Lung (tissue), 12 donors: ENCODE data around the gene HS1BP3. TPM values are rescaled to one million over a fixed set of nuclear protein-coding genes. Genes with fewer than 3 reads are reported as not detected.

ENCODE experiments used
- ATAC-seq: fragments of 200-7000 bp; cut with Tn5 transposase; one replicate; pipeline ENCODE4 v1.9.1; 2020; ENCODE audit warnings: moderate number of reproducible peaks; ENCODE audit not compliant: insufficient read depth, low FRiP score
- DNase-seq, 3 donors: peaks; one replicate each; pipeline ENCODE4 v3.0.0-alpha.2; 2013 to 2017
- H3K27ac ChIP-seq, 2 donors: one replicate each; pipeline ENCODE4 v1.5.1; 2013; ENCODE audit warnings: mild to moderate bottlenecking in 2 of 2, moderate library complexity in 2 of 2, control low read depth in 1 of 2, inconsistent platforms in 1 of 2, low read depth in 1 of 2, low read length in 1 of 2
- H3K27me3 ChIP-seq, 3 donors: one replicate each; pipeline ENCODE4 v1.5.1; 2013; ENCODE audit warnings: low read length in 2 of 3; ENCODE audit not compliant: control insufficient read depth in 3 of 3, insufficient read depth in 3 of 3
- H3K36me3 ChIP-seq, 4 donors: one replicate each; pipeline ENCODE4 v1.5.1; 2013; ENCODE audit warnings: low read length in 4 of 4, mild to moderate bottlenecking in 1 of 4, moderate library complexity in 1 of 4; ENCODE audit not compliant: control insufficient read depth in 4 of 4, insufficient read depth in 4 of 4
- H3K4me1 ChIP-seq, 5 donors: one replicate each; pipeline ENCODE4 v1.5.1; 2013; ENCODE audit warnings: low read length in 5 of 5, mild to moderate bottlenecking in 2 of 5, moderate library complexity in 1 of 5; ENCODE audit not compliant: control insufficient read depth in 5 of 5, insufficient read depth in 5 of 5
- H3K4me3 ChIP-seq: one replicate; pipeline ENCODE4 v1.5.1; 2013; ENCODE audit warnings: mild to moderate bottlenecking, control low read depth, moderate library complexity
- H3K9ac ChIP-seq, 2 donors: one replicate each; pipeline ENCODE4 v1.5.1; 2013; ENCODE audit warnings: low read length in 2 of 2, control low read depth in 1 of 2; ENCODE audit not compliant: insufficient read depth in 1 of 2
- H3K9me3 ChIP-seq, 4 donors: one replicate each; pipeline ENCODE4 v1.5.1; 2013; ENCODE audit warnings: low read length in 3 of 4, mild to moderate bottlenecking in 1 of 4, moderate library complexity in 1 of 4; ENCODE audit not compliant: control insufficient read depth in 4 of 4, insufficient read depth in 3 of 4
- WGBS, 2 donors: extraction: QIAGEN DNeasy Blood & Tissue Kit; methylation state at CpG; one replicate each; pipeline ENCODE4 v1.1.7; 2013; 5-methylcytosine and 5-hydroxymethylcytosine counted together
- polyA plus RNA-seq, 2 donors: library from polyadenylated mRNA; stranded (reverse); fragments of 200-250 nt; gene quantifications; one replicate each; pipeline ENCODE4 v1.2.1, GENCODE V29; 2013
- total RNA-seq, 2 donors: library from RNA; depleted of rRNA in 1 of 2; stranded (reverse); fragments of >200 nt in 1 of 2; gene quantifications; one replicate each; pipeline ENCODE4 v1.2.1, GENCODE V29; 2014 to 2021
- TF ChIP-seq, protein P1 (sequence below): IDR thresholded peaks from 2 replicates; pipeline ENCODE4 v1.5.1; 2012; ENCODE audit warnings: mild to moderate bottlenecking; ENCODE audit errors: control extremely low read depth, extremely low read depth
- donor health status: control.
- donor health status: control.
- donor health status: Bipolar disorder and iron deficiency.
- donor health status: healthy.
- donor health status: DM: yes; HTN: yes; CAD: no.

HS1BP3 gene
- total and polyA plus RNA-seq, 4 donors: 25.4 to 41.4 (median 33.4) TPM

DNA sequence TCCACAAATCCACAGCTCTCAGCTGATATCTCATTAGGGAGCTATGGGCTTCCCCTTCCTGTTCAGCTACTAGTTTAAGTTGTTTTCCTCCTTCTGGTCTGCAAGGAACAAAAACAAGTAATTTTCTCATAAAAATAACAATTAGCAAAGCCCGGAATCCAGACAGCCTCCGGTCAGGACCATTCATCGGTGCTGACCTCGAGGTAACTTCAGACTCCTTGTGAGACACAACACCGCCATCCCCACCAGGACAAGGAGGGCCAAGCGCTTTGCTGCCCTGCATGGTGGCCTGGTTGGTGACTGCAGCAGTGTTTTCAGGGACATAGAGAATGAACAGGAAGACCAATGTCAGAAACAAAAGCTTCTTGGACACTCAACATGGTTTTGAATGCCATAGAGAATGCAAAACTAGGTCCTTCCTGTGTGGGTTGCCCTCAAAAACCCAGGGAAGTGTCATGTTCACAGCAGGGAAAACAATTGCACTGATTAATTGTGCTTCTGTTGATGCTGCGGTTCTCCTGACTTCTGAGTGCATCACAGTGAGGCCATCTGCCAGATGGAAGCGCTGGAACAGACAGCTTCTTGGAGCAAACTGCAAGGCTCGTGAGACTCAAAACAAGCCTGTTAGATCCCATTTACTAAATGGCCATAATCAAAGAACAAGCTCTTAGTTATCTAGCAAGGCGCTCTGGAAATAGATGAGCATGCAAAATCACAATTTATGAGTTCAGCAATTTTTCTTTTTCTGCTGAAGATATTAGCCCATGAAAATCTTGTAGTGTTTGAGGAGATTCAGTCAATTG, 77.1 kb downstream of the HS1BP3 start:
- WGBS, 2 donors: 71 to 81% methylated on average over 10 of the region's 10 CpGs
- DNase-seq (peak; percentile 34 to 81 (median 49)), ATAC-seq (no peak)
- Histone ChIP-seq H3K9ac (no peak overlapping the region), H3K4me3 (no peak overlapping the region), H3K36me3 (no peaks in the 10 kb centered on the region), H3K27ac (peak overlapping the region; percentile 49 to 60), H3K9me3 (no peaks in the 10 kb centered on the region), H3K4me1 (peaks cover 0 to 38% (median 6%) of the 10 kb centered on the region in 5 donors), H3K27me3 (no peaks in the 10 kb centered on the region)
- TF ChIP-seq, protein P1, sequence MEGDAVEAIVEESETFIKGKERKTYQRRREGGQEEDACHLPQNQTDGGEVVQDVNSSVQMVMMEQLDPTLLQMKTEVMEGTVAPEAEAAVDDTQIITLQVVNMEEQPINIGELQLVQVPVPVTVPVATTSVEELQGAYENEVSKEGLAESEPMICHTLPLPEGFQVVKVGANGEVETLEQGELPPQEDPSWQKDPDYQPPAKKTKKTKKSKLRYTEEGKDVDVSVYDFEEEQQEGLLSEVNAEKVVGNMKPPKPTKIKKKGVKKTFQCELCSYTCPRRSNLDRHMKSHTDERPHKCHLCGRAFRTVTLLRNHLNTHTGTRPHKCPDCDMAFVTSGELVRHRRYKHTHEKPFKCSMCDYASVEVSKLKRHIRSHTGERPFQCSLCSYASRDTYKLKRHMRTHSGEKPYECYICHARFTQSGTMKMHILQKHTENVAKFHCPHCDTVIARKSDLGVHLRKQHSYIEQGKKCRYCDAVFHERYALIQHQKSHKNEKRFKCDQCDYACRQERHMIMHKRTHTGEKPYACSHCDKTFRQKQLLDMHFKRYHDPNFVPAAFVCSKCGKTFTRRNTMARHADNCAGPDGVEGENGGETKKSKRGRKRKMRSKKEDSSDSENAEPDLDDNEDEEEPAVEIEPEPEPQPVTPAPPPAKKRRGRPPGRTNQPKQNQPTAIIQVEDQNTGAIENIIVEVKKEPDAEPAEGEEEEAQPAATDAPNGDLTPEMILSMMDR: no peak

DNA sequence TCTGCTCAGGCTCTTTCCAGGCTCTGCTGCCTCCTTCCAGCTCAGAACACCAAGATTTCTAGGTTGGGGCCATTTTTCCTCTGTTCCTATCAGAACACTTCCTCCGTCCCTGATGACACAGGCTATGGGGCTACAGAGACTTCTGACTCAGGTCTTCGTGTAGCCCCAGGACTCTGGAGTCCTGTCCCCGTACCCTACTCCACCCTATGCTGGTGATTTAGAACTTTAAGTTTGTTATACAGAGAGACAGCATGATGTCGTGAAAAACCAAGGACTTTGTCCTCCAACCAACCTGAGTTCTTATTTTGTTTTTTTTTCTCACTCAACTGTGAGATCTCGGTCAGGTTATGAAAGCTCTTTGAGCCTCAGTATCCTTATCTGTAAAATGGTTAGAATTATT, 78.7 kb downstream of the HS1BP3 start:
- TF ChIP-seq, protein P1: no peak
- Histone ChIP-seq H3K27me3 (no peaks in the 10 kb centered on the region), H3K9ac (no peak overlapping the region), H3K4me3 (no peak overlapping the region), H3K9me3 (no peaks in the 10 kb centered on the region), H3K27ac (peak overlapping the region in 1 of 2 donors; percentile 33), H3K4me1 (peaks cover 0 to 29% (median 5%) of the 10 kb centered on the region in 5 donors), H3K36me3 (no peaks in the 10 kb centered on the region)
- ATAC-seq (no peak), DNase-seq (no peak)
- 95% methylated on average over 5 of the region's 5 CpGs for WGBS, 2 donors

DNA sequence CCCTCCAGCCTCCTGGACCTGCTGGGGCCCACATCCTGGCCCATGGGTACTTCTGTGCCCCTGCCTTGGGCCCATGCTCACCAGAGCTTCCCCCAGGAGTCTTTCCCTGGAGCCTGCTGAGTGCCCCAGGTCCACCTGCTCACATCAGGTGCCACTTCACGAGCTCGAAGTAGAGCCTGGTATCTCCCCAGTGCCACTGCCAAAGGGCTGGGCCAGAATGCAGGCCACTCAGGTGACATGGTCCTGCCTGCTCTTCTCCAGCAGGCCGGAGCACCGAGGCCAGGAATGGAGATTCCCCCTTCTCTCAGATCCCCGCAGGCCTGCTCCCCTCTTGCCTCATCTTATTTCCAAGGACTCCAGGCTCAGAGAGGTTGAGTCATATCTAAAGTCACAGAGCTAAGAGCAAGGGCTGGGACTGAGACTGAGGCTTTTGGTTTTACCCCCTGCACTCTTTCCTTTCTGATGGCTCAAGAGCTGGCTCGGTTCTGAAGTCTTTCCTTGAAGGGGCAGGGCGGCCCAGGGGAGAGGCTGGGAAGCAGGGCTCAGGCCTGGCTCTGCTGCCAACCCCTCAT, 79.2 kb downstream of the HS1BP3 start:
- 84 to 86% methylated on average over 7 of the region's 7 CpGs for WGBS, 2 donors
- DNase-seq: no peak
- ATAC-seq: no peak
- no peaks in the 10 kb centered on the region for H3K27me3 ChIP-seq
- TF ChIP-seq, protein P1: no peak
- H3K27ac ChIP-seq: peak overlapping the region; percentile 9 to 33
- H3K4me3 ChIP-seq: no peak overlapping the region
- peaks cover 0 to 29% (median 9%) of the 10 kb centered on the region in 5 donors for H3K4me1 ChIP-seq
- H3K9me3 ChIP-seq: no peaks in the 10 kb centered on the region
- H3K9ac ChIP-seq: no peak overlapping the region
- no peaks in the 10 kb centered on the region for H3K36me3 ChIP-seq
